Measurements from ENCODE around the gene NEO1. TPM values are rescaled to one million over a fixed set of nuclear protein-coding genes. Genes with fewer than 3 reads are reported as not detected.

The NEO1 gene
- total and polyA plus RNA-seq, 2 of the 13 experiments (the other 11 are each of a cell fraction or from before 2014, with no cell fraction given) = 8.4 to 11.0 TPM

DNA sequence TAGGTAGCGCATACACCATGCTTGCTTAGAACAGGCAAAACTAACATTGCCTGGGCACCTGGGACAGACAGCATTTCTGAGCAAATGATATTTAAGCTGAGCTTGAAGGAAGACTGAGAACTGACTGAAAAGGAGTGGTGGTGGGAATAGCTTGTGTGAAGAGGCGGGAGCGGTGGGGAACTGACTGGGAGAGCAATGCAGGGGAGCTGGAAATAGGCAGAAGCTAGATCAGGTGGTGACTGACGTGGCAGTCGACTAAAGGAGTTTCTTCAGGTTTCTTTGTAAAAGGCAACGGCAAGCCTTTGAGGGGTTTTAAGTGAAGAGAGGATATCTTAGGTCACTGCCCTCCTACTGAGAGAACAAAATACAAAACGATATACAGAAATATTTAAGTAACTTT is 61.8 kb downstream of the NEO1 start:
- 92% methylated on average over 7 of the region's 7 CpGs for WGBS (ENCODE audit: low lambda C conversion rate)
- intact Hi-C loops (cut with micrococcal nuclease; ENCODE audit: unreplicated experiment) (no loop called here), in situ Hi-C loops (cut with HindIII; ENCODE audit: extremely low pct_ligation_motif_present, low pct_unique_long_range_greater_than_20kb) (no loop called here)
- no peak overlapping the region for H3K9ac ChIP-seq (ENCODE audit: insufficient read depth, low read depth, low read length)
- CTCF ChIA-PET (ENCODE audit: low intra/inter-chr PET ratio, low total read pairs) = no interaction called here
- no peak overlapping the region for H2AFZ ChIP-seq (ENCODE audit: low read length)
- H3K79me2 ChIP-seq (ENCODE audit: insufficient read depth, low read length) = no peaks in the 10 kb centered on the region
- H3K4me1 ChIP-seq (ENCODE audit: insufficient read depth, low read length) = no peaks in the 10 kb centered on the region
- no peaks in the 10 kb centered on the region for H3K27me3 ChIP-seq (ENCODE audit: control insufficient read depth in 1 of 2, insufficient read depth in 2 of 2, low read length in 2 of 2)
- DNase-seq (ENCODE audit: low spot score) = no peak
- FAIRE-seq = no peak
- H3K9me3 ChIP-seq (ENCODE audit: low read length) = no peaks in the 10 kb centered on the region
- H3K27ac ChIP-seq (ENCODE audit: extremely low read length, insufficient read depth, low read length) = no peak overlapping the region
- H3K4me3 ChIP-seq (replicated peaks in 1 of 3; ENCODE audit: insufficient read depth in 1 of 3, low read depth in 2 of 3, low read length in 3 of 3) = no peak overlapping the region
- no peaks in the 10 kb centered on the region for H3K36me3 ChIP-seq (replicated peaks in 1 of 2; ENCODE audit: control insufficient read depth in 1 of 2, insufficient read depth in 2 of 2, low read length in 2 of 2)
- ATAC-seq = no peak
- no peak overlapping the region for H3K4me2 ChIP-seq (ENCODE audit: low read depth, low read length)
- POLR2A ChIA-PET = no interaction called here
- no peaks in the 10 kb centered on the region for H4K20me1 ChIP-seq (ENCODE audit: insufficient read depth, low read length)
- TF ChIP-seq, protein P1, sequence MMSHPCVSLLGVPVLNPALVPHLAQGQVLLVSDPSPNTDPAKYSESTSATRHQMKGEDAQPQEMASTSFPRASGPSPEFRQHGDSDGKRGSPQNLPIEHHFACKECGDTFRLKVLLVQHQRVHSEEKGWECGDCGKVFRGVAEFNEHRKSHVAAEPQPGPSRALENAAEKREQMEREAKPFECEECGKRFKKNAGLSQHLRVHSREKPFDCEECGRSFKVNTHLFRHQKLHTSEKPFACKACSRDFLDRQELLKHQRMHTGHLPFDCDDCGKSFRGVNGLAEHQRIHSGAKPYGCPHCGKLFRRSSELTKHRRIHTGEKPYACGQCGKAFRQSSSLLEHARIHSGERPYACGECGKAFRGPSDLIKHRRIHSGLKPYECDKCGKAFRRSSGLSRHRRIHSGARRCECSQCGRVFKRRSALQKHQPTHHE (CRISPR knock-in tag; IDR thresholded peaks at IDR 0.05; ENCODE audit: borderline replicate concordance) = no peak
- no peak for TF ChIP-seq HNRNPL (IDR thresholded peaks at IDR 0.05; ENCODE audit: low read depth, low read length)
- no peak for TF ChIP-seq PITX1 (CRISPR knock-in tag; IDR thresholded peaks at IDR 0.05)
- TF ChIP-seq, protein P2, sequence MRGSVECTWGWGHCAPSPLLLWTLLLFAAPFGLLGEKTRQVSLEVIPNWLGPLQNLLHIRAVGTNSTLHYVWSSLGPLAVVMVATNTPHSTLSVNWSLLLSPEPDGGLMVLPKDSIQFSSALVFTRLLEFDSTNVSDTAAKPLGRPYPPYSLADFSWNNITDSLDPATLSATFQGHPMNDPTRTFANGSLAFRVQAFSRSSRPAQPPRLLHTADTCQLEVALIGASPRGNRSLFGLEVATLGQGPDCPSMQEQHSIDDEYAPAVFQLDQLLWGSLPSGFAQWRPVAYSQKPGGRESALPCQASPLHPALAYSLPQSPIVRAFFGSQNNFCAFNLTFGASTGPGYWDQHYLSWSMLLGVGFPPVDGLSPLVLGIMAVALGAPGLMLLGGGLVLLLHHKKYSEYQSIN (CRISPR knock-in tag; IDR thresholded peaks at IDR 0.05; ENCODE audit: borderline replicate concordance) = no peak
- TF ChIP-seq SCMH1 (CRISPR knock-in tag; IDR thresholded peaks at IDR 0.05; ENCODE audit: borderline replicate concordance) = no peak
- TF ChIP-seq SYNCRIP (IDR thresholded peaks at IDR 0.05; ENCODE audit: insufficient read depth, low read depth, low read length) = no peak
- TF ChIP-seq TRIM24 (CRISPR knock-in tag; IDR thresholded peaks at IDR 0.05) = no peak
- no peak for TF ChIP-seq KDM2A (CRISPR knock-in tag; IDR thresholded peaks at IDR 0.05; ENCODE audit: borderline replicate concordance, low read depth)
- TF ChIP-seq, protein P3, sequence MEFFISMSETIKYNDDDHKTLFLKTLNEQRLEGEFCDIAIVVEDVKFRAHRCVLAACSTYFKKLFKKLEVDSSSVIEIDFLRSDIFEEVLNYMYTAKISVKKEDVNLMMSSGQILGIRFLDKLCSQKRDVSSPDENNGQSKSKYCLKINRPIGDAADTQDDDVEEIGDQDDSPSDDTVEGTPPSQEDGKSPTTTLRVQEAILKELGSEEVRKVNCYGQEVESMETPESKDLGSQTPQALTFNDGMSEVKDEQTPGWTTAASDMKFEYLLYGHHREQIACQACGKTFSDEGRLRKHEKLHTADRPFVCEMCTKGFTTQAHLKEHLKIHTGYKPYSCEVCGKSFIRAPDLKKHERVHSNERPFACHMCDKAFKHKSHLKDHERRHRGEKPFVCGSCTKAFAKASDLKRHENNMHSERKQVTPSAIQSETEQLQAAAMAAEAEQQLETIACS (CRISPR knock-in tag; IDR thresholded peaks at IDR 0.05) = no peak
- no TSS peak for BruUV-seq (replicated peaks)
